Vagina (tissue), 2 donors: ENCODE results near the gene CPA1.

Experiments used
- POLR2A ChIP-seq, 2 donors: fragments of 450-650 bp; IDR thresholded peaks; one replicate each; pipeline ENCODE4 v1.6.1; 2017; ENCODE audit warnings: antibody characterized with exemption in 2 of 2, mild to moderate bottlenecking in 2 of 2, moderate library complexity in 2 of 2
- POLR2AphosphoS5 ChIP-seq, 2 donors: sonication (generic); formaldehyde crosslinking; IDR thresholded peaks; one replicate each; pipeline ENCODE4 v1.9.0; 2017; ENCODE audit warnings: antibody characterized with exemption in 2 of 2, mild to moderate bottlenecking in 2 of 2, low read depth in 1 of 2; ENCODE audit not compliant: insufficient read depth in 1 of 2
- TF ChIP-seq, protein P1 (sequence below), 3 experiments: fragments of 450-650 bp in 2 of 3; fragments of 200-600 bp in 1 of 3; sonication (generic) in 1 of 3; IDR thresholded peaks; one replicate each; pipeline ENCODE4 v1.5.1; 2017 to 2019; ENCODE audit warnings: antibody characterized with exemption in 3 of 3, mild to moderate bottlenecking in 2 of 3, moderate library complexity in 2 of 3

GRCh38 chr7:130417213-130417612 is 36.9 kb downstream of the CPA1 start:
- TF ChIP-seq, protein P1, sequence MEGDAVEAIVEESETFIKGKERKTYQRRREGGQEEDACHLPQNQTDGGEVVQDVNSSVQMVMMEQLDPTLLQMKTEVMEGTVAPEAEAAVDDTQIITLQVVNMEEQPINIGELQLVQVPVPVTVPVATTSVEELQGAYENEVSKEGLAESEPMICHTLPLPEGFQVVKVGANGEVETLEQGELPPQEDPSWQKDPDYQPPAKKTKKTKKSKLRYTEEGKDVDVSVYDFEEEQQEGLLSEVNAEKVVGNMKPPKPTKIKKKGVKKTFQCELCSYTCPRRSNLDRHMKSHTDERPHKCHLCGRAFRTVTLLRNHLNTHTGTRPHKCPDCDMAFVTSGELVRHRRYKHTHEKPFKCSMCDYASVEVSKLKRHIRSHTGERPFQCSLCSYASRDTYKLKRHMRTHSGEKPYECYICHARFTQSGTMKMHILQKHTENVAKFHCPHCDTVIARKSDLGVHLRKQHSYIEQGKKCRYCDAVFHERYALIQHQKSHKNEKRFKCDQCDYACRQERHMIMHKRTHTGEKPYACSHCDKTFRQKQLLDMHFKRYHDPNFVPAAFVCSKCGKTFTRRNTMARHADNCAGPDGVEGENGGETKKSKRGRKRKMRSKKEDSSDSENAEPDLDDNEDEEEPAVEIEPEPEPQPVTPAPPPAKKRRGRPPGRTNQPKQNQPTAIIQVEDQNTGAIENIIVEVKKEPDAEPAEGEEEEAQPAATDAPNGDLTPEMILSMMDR (IDR thresholded peaks at IDR 0.05), result no peak
- TF ChIP-seq POLR2A (IDR thresholded peaks at IDR 0.05) (no peak), POLR2AphosphoS5 (IDR thresholded peaks at IDR 0.05; ENCODE audit: insufficient read depth in 1 of 2, low read depth in 1 of 2) (no peak)
